Measurements from ENCODE around the gene TM9SF4. TPM values are rescaled to one million over a fixed set of nuclear protein-coding genes. Genes with fewer than 3 reads are reported as not detected.

TM9SF4 gene
- total RNA-seq, 2 donors from 2014 or later = 57.9 to 58.1 TPM

- H3K4me3 Mint-ChIP-seq = no peak overlapping the region
- peaks cover 4% of the 10 kb centered on the region for H3K36me3 Mint-ChIP-seq
- no peaks in the 10 kb centered on the region for H3K9me3 Mint-ChIP-seq
- H3K27me3 Mint-ChIP-seq = no peaks in the 10 kb centered on the region
- no peak for ATAC-seq
- no peak overlapping the region for H3K27ac Mint-ChIP-seq
- peaks cover 9 to 24% of the 10 kb centered on the region in 2 donors for H3K4me1 Mint-ChIP-seq (ENCODE audit: low read depth in 2 of 2)
- no peak for DNase-seq (ENCODE audit: low spot score)
Measured at GRCh38 chr20:32126919-32127318, 17.4 kb downstream of the TM9SF4 start.

GRCh38 chr20:32127347-32127746 lies 17.8 kb downstream of the TM9SF4 start:
- ATAC-seq (no peak), DNase-seq (ENCODE audit: low spot score) (no peak)
- Mint-ChIP-seq H3K36me3 (peaks cover 4% of the 10 kb centered on the region), H3K4me3 (no peak overlapping the region), H3K4me1 (ENCODE audit: low read depth in 2 of 2) (peaks cover 9 to 28% of the 10 kb centered on the region in 2 donors), H3K27me3 (no peaks in the 10 kb centered on the region), H3K27ac (no peak overlapping the region), H3K9me3 (no peaks in the 10 kb centered on the region)

GRCh38 chr20:32128167-32128566 lies 18.7 kb downstream of the TM9SF4 start:
- H3K27ac Mint-ChIP-seq = no peak overlapping the region
- H3K4me1 Mint-ChIP-seq (ENCODE audit: low read depth in 2 of 2) = peaks cover 12 to 30% of the 10 kb centered on the region in 2 donors
- no peak overlapping the region for H3K4me3 Mint-ChIP-seq
- peaks cover 4% of the 10 kb centered on the region for H3K36me3 Mint-ChIP-seq
- no peak for DNase-seq (ENCODE audit: low spot score)
- H3K27me3 Mint-ChIP-seq = no peaks in the 10 kb centered on the region
- no peaks in the 10 kb centered on the region for H3K9me3 Mint-ChIP-seq
- ATAC-seq = no peak

- Mint-ChIP-seq H3K4me1 (ENCODE audit: low read depth in 2 of 2) (peaks cover 15 to 31% of the 10 kb centered on the region in 2 donors), H3K27me3 (no peaks in the 10 kb centered on the region), H3K36me3 (peaks cover 4% of the 10 kb centered on the region), H3K27ac (peak overlapping the region in 1 of 2 donors; percentile 25), H3K9me3 (no peaks in the 10 kb centered on the region), H3K4me3 (no peak overlapping the region)
- no peak for DNase-seq (ENCODE audit: low spot score)
- ATAC-seq = no peak
Measured at GRCh38 chr20:32129863-32130262, 20.3 kb downstream of the TM9SF4 start.

GRCh38 chr20:32130352-32130751 lies 20.8 kb downstream of the TM9SF4 start:
- ATAC-seq (no peak), DNase-seq (ENCODE audit: low spot score) (no peak)
- Mint-ChIP-seq H3K9me3 (no peaks in the 10 kb centered on the region), H3K27ac (peak overlapping the region in 1 of 2 donors; percentile 25), H3K27me3 (no peaks in the 10 kb centered on the region), H3K4me1 (ENCODE audit: low read depth in 2 of 2) (peaks cover 15 to 31% of the 10 kb centered on the region in 2 donors), H3K4me3 (no peak overlapping the region), H3K36me3 (peaks cover 7% of the 10 kb centered on the region)

- DNase-seq (ENCODE audit: low spot score) = no peak
- no peaks in the 10 kb centered on the region for H3K9me3 Mint-ChIP-seq
- no peak overlapping the region for H3K27ac Mint-ChIP-seq
- H3K27me3 Mint-ChIP-seq = no peaks in the 10 kb centered on the region
- no peak overlapping the region for H3K4me3 Mint-ChIP-seq
- H3K4me1 Mint-ChIP-seq (ENCODE audit: low read depth in 2 of 2) = peaks cover 15 to 30% of the 10 kb centered on the region in 2 donors
- peaks cover 7% of the 10 kb centered on the region for H3K36me3 Mint-ChIP-seq
- ATAC-seq = no peak
Measured at GRCh38 chr20:32130965-32131364, 21.5 kb downstream of the TM9SF4 start.

- peaks cover 8% of the 10 kb centered on the region for H3K36me3 Mint-ChIP-seq
Measured at GRCh38 chr20:32132911-32133549, 23.5 kb downstream of the TM9SF4 start.

GRCh38 chr20:32134026-32134425 lies 24.5 kb downstream of the TM9SF4 start:
- DNase-seq (ENCODE audit: low spot score) (no peak), ATAC-seq (no peak)
- Mint-ChIP-seq H3K4me3 (no peak overlapping the region), H3K9me3 (no peaks in the 10 kb centered on the region), H3K27me3 (no peaks in the 10 kb centered on the region), H3K27ac (no peak overlapping the region), H3K36me3 (peaks cover 11% of the 10 kb centered on the region), H3K4me1 (ENCODE audit: low read depth in 2 of 2) (peaks cover 16 to 27% of the 10 kb centered on the region in 2 donors)

More at GRCh38 chr20:32132911-32133549, 23.5 kb downstream of the TM9SF4 start:
- H3K4me3 Mint-ChIP-seq = no peak overlapping the region
- H3K4me1 Mint-ChIP-seq (ENCODE audit: low read depth in 2 of 2) = peaks cover 15 to 28% of the 10 kb centered on the region in 2 donors
- ATAC-seq (no peak), DNase-seq (ENCODE audit: low spot score) (no peak)
- H3K9me3 Mint-ChIP-seq = no peaks in the 10 kb centered on the region
- H3K27me3 Mint-ChIP-seq = no peaks in the 10 kb centered on the region
- H3K27ac Mint-ChIP-seq = no peak overlapping the region

GRCh38 chr20:32135983-32136515 lies 26.5 kb downstream of the TM9SF4 start:
- H3K27me3 Mint-ChIP-seq = no peaks in the 10 kb centered on the region
- no peaks in the 10 kb centered on the region for H3K9me3 Mint-ChIP-seq
- H3K4me3 Mint-ChIP-seq = no peak overlapping the region
- DNase-seq (ENCODE audit: low spot score) = no peak
- H3K36me3 Mint-ChIP-seq = peaks cover 21% of the 10 kb centered on the region
- peaks cover 19 to 30% of the 10 kb centered on the region in 2 donors for H3K4me1 Mint-ChIP-seq (ENCODE audit: low read depth in 2 of 2)
- no peak for ATAC-seq
- no peak overlapping the region for H3K27ac Mint-ChIP-seq

- Mint-ChIP-seq H3K4me1 (ENCODE audit: low read depth in 2 of 2) (peaks cover 5 to 12% of the 10 kb centered on the region in 2 donors), H3K36me3 (peaks cover 30% of the 10 kb centered on the region), H3K27me3 (no peaks in the 10 kb centered on the region), H3K4me3 (no peak overlapping the region), H3K9me3 (no peaks in the 10 kb centered on the region), H3K27ac (peak overlapping the region in 1 of 2 donors; percentile 10)
- DNase-seq (ENCODE audit: low spot score) (no peak), ATAC-seq (no peak)
Measured at GRCh38 chr20:32138921-32139320, 29.4 kb downstream of the TM9SF4 start.

- ATAC-seq (no peak), DNase-seq (ENCODE audit: low spot score) (no peak)
- no peak overlapping the region for H3K4me3 Mint-ChIP-seq
- no peaks in the 10 kb centered on the region for H3K27me3 Mint-ChIP-seq
- H3K4me1 Mint-ChIP-seq (ENCODE audit: low read depth in 2 of 2) = peaks cover 5 to 12% of the 10 kb centered on the region in 2 donors
- no peak overlapping the region for H3K27ac Mint-ChIP-seq
- H3K36me3 Mint-ChIP-seq = peaks cover 33% of the 10 kb centered on the region
- no peaks in the 10 kb centered on the region for H3K9me3 Mint-ChIP-seq
Measured at GRCh38 chr20:32139947-32140346, 30.4 kb downstream of the TM9SF4 start.

- no peak overlapping the region for H3K4me3 Mint-ChIP-seq
- DNase-seq (ENCODE audit: low spot score) = no peak
- peaks cover 5 to 12% of the 10 kb centered on the region in 2 donors for H3K4me1 Mint-ChIP-seq (ENCODE audit: low read depth in 2 of 2)
- peaks cover 32% of the 10 kb centered on the region for H3K36me3 Mint-ChIP-seq
- H3K27me3 Mint-ChIP-seq = no peaks in the 10 kb centered on the region
- no peak for ATAC-seq
- no peaks in the 10 kb centered on the region for H3K9me3 Mint-ChIP-seq
- peak overlapping the region in 1 of 2 donors; percentile 57 for H3K27ac Mint-ChIP-seq
Measured at GRCh38 chr20:32140603-32141002, 31.1 kb downstream of the TM9SF4 start.

- DNase-seq (ENCODE audit: low spot score) = no peak
- H3K9me3 Mint-ChIP-seq = no peaks in the 10 kb centered on the region
- no peak for ATAC-seq
- H3K36me3 Mint-ChIP-seq = peaks cover 38% of the 10 kb centered on the region
- peaks cover 5 to 15% of the 10 kb centered on the region in 2 donors for H3K4me1 Mint-ChIP-seq (ENCODE audit: low read depth in 2 of 2)
- H3K27ac Mint-ChIP-seq = no peak overlapping the region
- H3K4me3 Mint-ChIP-seq = no peak overlapping the region
- H3K27me3 Mint-ChIP-seq = no peaks in the 10 kb centered on the region
Measured at GRCh38 chr20:32141465-32141980, 32.0 kb downstream of the TM9SF4 start.

- DNase-seq (ENCODE audit: low spot score) = no peak
- Mint-ChIP-seq H3K36me3 (peaks cover 38% of the 10 kb centered on the region), H3K27me3 (no peaks in the 10 kb centered on the region), H3K4me1 (ENCODE audit: low read depth in 2 of 2) (peaks cover 5 to 15% of the 10 kb centered on the region in 2 donors), H3K9me3 (no peaks in the 10 kb centered on the region), H3K27ac (no peak overlapping the region), H3K4me3 (no peak overlapping the region)
- ATAC-seq = no peak
Measured at GRCh38 chr20:32142088-32142487, 32.6 kb downstream of the TM9SF4 start.
